Measurements from ENCODE around the gene AOAH.

AOAH gene

GRCh38 chr7:36752026-36752711 is 27.9 kb upstream of the AOAH start:
- no peaks in the 10 kb centered on the region for H3K27me3 ChIP-seq (replicated peaks; ENCODE audit: control insufficient read depth, insufficient read depth, low read length)
- H3K4me3 ChIP-seq (ENCODE audit: low read length) = no peak overlapping the region
- no peak for DNase-seq (ENCODE audit: low read depth)
- no peaks in the 10 kb centered on the region for H3K9me3 ChIP-seq (ENCODE audit: control insufficient read depth, low read length)
- H3K9ac ChIP-seq (ENCODE audit: low read length) = no peak overlapping the region
- peaks cover 1% of the 10 kb centered on the region for H3K4me1 ChIP-seq (ENCODE audit: control insufficient read depth, insufficient read depth, low read length)
- no peaks in the 10 kb centered on the region for H3K36me3 ChIP-seq (ENCODE audit: control insufficient read depth, insufficient read depth, low read length, severe bottlenecking)

GRCh38 chr7:36750451-36750850 is 26.2 kb upstream of the AOAH start:
- Histone ChIP-seq H3K27me3 (replicated peaks; ENCODE audit: control insufficient read depth, insufficient read depth, low read length) (no peaks in the 10 kb centered on the region), H3K9ac (ENCODE audit: low read length) (no peak overlapping the region), H3K9me3 (ENCODE audit: control insufficient read depth, low read length) (no peaks in the 10 kb centered on the region), H3K36me3 (ENCODE audit: control insufficient read depth, insufficient read depth, low read length, severe bottlenecking) (no peaks in the 10 kb centered on the region), H3K4me3 (ENCODE audit: low read length) (no peak overlapping the region), H3K4me1 (ENCODE audit: control insufficient read depth, insufficient read depth, low read length) (peaks cover 5% of the 10 kb centered on the region)
- no peak for DNase-seq (ENCODE audit: low read depth)

GRCh38 chr7:36749282-36749960 is 25.1 kb upstream of the AOAH start:
- Histone ChIP-seq H3K9ac (ENCODE audit: low read length) (no peak overlapping the region), H3K36me3 (ENCODE audit: control insufficient read depth, insufficient read depth, low read length, severe bottlenecking) (no peaks in the 10 kb centered on the region), H3K4me3 (ENCODE audit: low read length) (no peak overlapping the region), H3K9me3 (ENCODE audit: control insufficient read depth, low read length) (no peaks in the 10 kb centered on the region), H3K27me3 (replicated peaks; ENCODE audit: control insufficient read depth, insufficient read depth, low read length) (no peaks in the 10 kb centered on the region), H3K4me1 (ENCODE audit: control insufficient read depth, insufficient read depth, low read length) (peaks cover 5% of the 10 kb centered on the region)
- DNase-seq (ENCODE audit: low read depth) = no peak

GRCh38 chr7:36748017-36748487 is 23.8 kb upstream of the AOAH start:
- Histone ChIP-seq H3K9ac (ENCODE audit: low read length) (no peak overlapping the region), H3K4me1 (ENCODE audit: control insufficient read depth, insufficient read depth, low read length) (peaks cover 5% of the 10 kb centered on the region), H3K27me3 (replicated peaks; ENCODE audit: control insufficient read depth, insufficient read depth, low read length) (no peaks in the 10 kb centered on the region), H3K9me3 (ENCODE audit: control insufficient read depth, low read length) (no peaks in the 10 kb centered on the region), H3K4me3 (ENCODE audit: low read length) (no peak overlapping the region), H3K36me3 (ENCODE audit: control insufficient read depth, insufficient read depth, low read length, severe bottlenecking) (no peaks in the 10 kb centered on the region)
- DNase-seq (ENCODE audit: low read depth) = no peak

GRCh38 chr7:36747280-36748016 is 23.2 kb upstream of the AOAH start:
- H3K9me3 ChIP-seq (ENCODE audit: control insufficient read depth, low read length) = no peaks in the 10 kb centered on the region
- DNase-seq (ENCODE audit: low read depth) = no peak
- H3K9ac ChIP-seq (ENCODE audit: low read length) = no peak overlapping the region

GRCh38 chr7:36746347-36746746 is 22.1 kb upstream of the AOAH start:
- DNase-seq (ENCODE audit: low read depth) = no peak
- no peaks in the 10 kb centered on the region for H3K27me3 ChIP-seq (replicated peaks; ENCODE audit: control insufficient read depth, insufficient read depth, low read length)
- H3K4me3 ChIP-seq (ENCODE audit: low read length) = no peak overlapping the region
- H3K9ac ChIP-seq (ENCODE audit: low read length) = no peak overlapping the region
- H3K9me3 ChIP-seq (ENCODE audit: control insufficient read depth, low read length) = peaks cover 2% of the 10 kb centered on the region
- peaks cover 5% of the 10 kb centered on the region for H3K4me1 ChIP-seq (ENCODE audit: control insufficient read depth, insufficient read depth, low read length)
- no peaks in the 10 kb centered on the region for H3K36me3 ChIP-seq (ENCODE audit: control insufficient read depth, insufficient read depth, low read length, severe bottlenecking)

More at GRCh38 chr7:36747280-36748016, 23.2 kb upstream of the AOAH start:
- Histone ChIP-seq H3K4me1 (ENCODE audit: control insufficient read depth, insufficient read depth, low read length) (peaks cover 5% of the 10 kb centered on the region), H3K36me3 (ENCODE audit: control insufficient read depth, insufficient read depth, low read length, severe bottlenecking) (no peaks in the 10 kb centered on the region), H3K27me3 (replicated peaks; ENCODE audit: control insufficient read depth, insufficient read depth, low read length) (no peaks in the 10 kb centered on the region), H3K4me3 (ENCODE audit: low read length) (no peak overlapping the region)

GRCh38 chr7:36742911-36743775 is 18.8 kb upstream of the AOAH start:
- no peaks in the 10 kb centered on the region for H3K36me3 ChIP-seq (ENCODE audit: control insufficient read depth, insufficient read depth, low read length, severe bottlenecking)
- DNase-seq (ENCODE audit: low read depth) = no peak
- H3K27me3 ChIP-seq (replicated peaks; ENCODE audit: control insufficient read depth, insufficient read depth, low read length) = no peaks in the 10 kb centered on the region
- H3K4me1 ChIP-seq (ENCODE audit: control insufficient read depth, insufficient read depth, low read length) = peaks cover 5% of the 10 kb centered on the region
- H3K4me3 ChIP-seq (ENCODE audit: low read length) = no peak overlapping the region
- peaks cover 2% of the 10 kb centered on the region for H3K9me3 ChIP-seq (ENCODE audit: control insufficient read depth, low read length)
- no peak overlapping the region for H3K9ac ChIP-seq (ENCODE audit: low read length)

- Histone ChIP-seq H3K4me3 (ENCODE audit: low read length) (no peak overlapping the region), H3K9ac (ENCODE audit: low read length) (no peak overlapping the region), H3K4me1 (ENCODE audit: control insufficient read depth, insufficient read depth, low read length) (peaks cover under 1% of the 10 kb centered on the region), H3K36me3 (ENCODE audit: control insufficient read depth, insufficient read depth, low read length, severe bottlenecking) (no peaks in the 10 kb centered on the region), H3K27me3 (replicated peaks; ENCODE audit: control insufficient read depth, insufficient read depth, low read length) (no peaks in the 10 kb centered on the region), H3K9me3 (ENCODE audit: control insufficient read depth, low read length) (peaks cover 2% of the 10 kb centered on the region)
- DNase-seq (ENCODE audit: low read depth) = no peak
Observed at GRCh38 chr7:36741866-36742265, 17.6 kb upstream of the AOAH start.

GRCh38 chr7:36739351-36739750 is 15.1 kb upstream of the AOAH start:
- DNase-seq (ENCODE audit: low read depth) = no peak
- H3K4me1 ChIP-seq (ENCODE audit: control insufficient read depth, insufficient read depth, low read length) = no peaks in the 10 kb centered on the region
- no peaks in the 10 kb centered on the region for H3K36me3 ChIP-seq (ENCODE audit: control insufficient read depth, insufficient read depth, low read length, severe bottlenecking)
- peaks cover 2% of the 10 kb centered on the region for H3K9me3 ChIP-seq (ENCODE audit: control insufficient read depth, low read length)
- H3K27me3 ChIP-seq (replicated peaks; ENCODE audit: control insufficient read depth, insufficient read depth, low read length) = peaks cover 6% of the 10 kb centered on the region
- no peak overlapping the region for H3K4me3 ChIP-seq (ENCODE audit: low read length)
- no peak overlapping the region for H3K9ac ChIP-seq (ENCODE audit: low read length)

GRCh38 chr7:36736899-36737211 is 12.6 kb upstream of the AOAH start:
- Histone ChIP-seq H3K36me3 (ENCODE audit: control insufficient read depth, insufficient read depth, low read length, severe bottlenecking) (no peaks in the 10 kb centered on the region), H3K27me3 (replicated peaks; ENCODE audit: control insufficient read depth, insufficient read depth, low read length) (peaks cover 6% of the 10 kb centered on the region), H3K9me3 (ENCODE audit: control insufficient read depth, low read length) (peaks cover 1% of the 10 kb centered on the region), H3K4me3 (ENCODE audit: low read length) (no peak overlapping the region), H3K4me1 (ENCODE audit: control insufficient read depth, insufficient read depth, low read length) (no peaks in the 10 kb centered on the region), H3K9ac (ENCODE audit: low read length) (no peak overlapping the region)
- no peak for DNase-seq (ENCODE audit: low read depth)

Data from adipocyte (in vitro differentiated cells).